ENCODE results near the gene MYH13.
"Not testable (repeated sequence)": the region's sequence is repeated elsewhere in the genome, so short reads cannot be mapped to it uniquely, and the experiment has no call there.

Gene MYH13

GRCh38 chr17:10295728-10296343 is 77.0 kb downstream of the MYH13 start:
- DNase-seq = no peak

GRCh38 chr17:10294180-10294579 is 78.6 kb downstream of the MYH13 start:
- DNase-seq = no peak

GRCh38 chr17:10292057-10292937 is 80.5 kb downstream of the MYH13 start:
- no peak for DNase-seq

GRCh38 chr17:10291576-10291975 is 81.2 kb downstream of the MYH13 start:
- DNase-seq = not testable (repeated sequence)

GRCh38 chr17:10290041-10290440 is 82.8 kb downstream of the MYH13 start:
- no peak for DNase-seq

- no peak for DNase-seq
Observed at GRCh38 chr17:10286324-10286723, 86.5 kb downstream of the MYH13 start.

GRCh38 chr17:10285896-10286295 is 86.9 kb downstream of the MYH13 start:
- no peak for DNase-seq

GRCh38 chr17:10280068-10280467 is 92.7 kb downstream of the MYH13 start:
- no peak for DNase-seq

GRCh38 chr17:10278218-10278617 is 94.6 kb downstream of the MYH13 start:
- DNase-seq = no peak

- DNase-seq = no peak
Observed at GRCh38 chr17:10276436-10276835, 96.4 kb downstream of the MYH13 start.

- DNase-seq = no peak
Observed at GRCh38 chr17:10275418-10275817, 97.4 kb downstream of the MYH13 start.

GRCh38 chr17:10271106-10271562 is 101.7 kb downstream of the MYH13 start:
- no peak for DNase-seq

GRCh38 chr17:10270258-10270657 is 102.5 kb downstream of the MYH13 start:
- no peak for DNase-seq

- no peak for DNase-seq
Observed at GRCh38 chr17:10268005-10268404, 104.8 kb downstream of the MYH13 start.

- no peak for DNase-seq
Observed at GRCh38 chr17:10266296-10266876, 106.4 kb downstream of the MYH13 start.

GRCh38 chr17:10265100-10265810 is 107.6 kb downstream of the MYH13 start:
- no peak for DNase-seq

- DNase-seq = no peak
Observed at GRCh38 chr17:10264051-10264450, 108.8 kb downstream of the MYH13 start.

- no peak for DNase-seq
Observed at GRCh38 chr17:10262451-10262850, 110.4 kb downstream of the MYH13 start.

- DNase-seq = no peak
Observed at GRCh38 chr17:10261098-10261497, 111.7 kb downstream of the MYH13 start.

GRCh38 chr17:10251212-10251948 is 121.4 kb downstream of the MYH13 start:
- DNase-seq = no peak

All from NCI-H69 (cell line).